HepG2 (cell line): ENCODE data around the gene CDC42BPG. TPM values are rescaled to one million over a fixed set of nuclear protein-coding genes. Genes with fewer than 3 reads are reported as not detected.
A peak's percentile ranks its signal among the peaks of the same experiment; 100 is the strongest.

Experiments
- CBX5 ChIP-seq: sonication (generic); formaldehyde crosslinking; IDR thresholded peaks from 2 replicates; pipeline ENCODE4 v1.4.0; 2020; ENCODE audit warnings: missing genetic modification reagents, borderline replicate concordance
- CCAR2 ChIP-seq: fragments of 200-400 bp; formaldehyde crosslinking; optimal IDR thresholded peaks from 2 replicates; pipeline ENCODE3; 2018; ENCODE audit warnings: low read depth, mild to moderate bottlenecking, low read length, moderate library complexity
- EP300 ChIP-seq, 3 experiments: sonication (generic) in 1 of 3; formaldehyde crosslinking in 1 of 3; IDR thresholded peaks; 2 replicates each; pipeline versions ENCODE4 v1.5.1 to v1.6.1; 2011 to 2020; ENCODE audit warnings: low read depth in 2 of 3, low read length in 2 of 3, borderline replicate concordance in 1 of 3, improper control_type of control experiment in 1 of 3, mild to moderate bottlenecking in 1 of 3, missing genetic modification reagents in 1 of 3, moderate library complexity in 1 of 3
- GATAD2A ChIP-seq: IDR thresholded peaks from 2 replicates; pipeline ENCODE4 v1.6.1; 2016
- HMG20A ChIP-seq: IDR thresholded peaks from 2 replicates; pipeline ENCODE4 v1.6.1; 2016; ENCODE audit warnings: borderline replicate concordance
- JUNB ChIP-seq: sonication (generic); formaldehyde crosslinking; IDR thresholded peaks from 2 replicates; pipeline ENCODE4 v1.8.0; 2022; ENCODE audit warnings: missing genetic modification reagents, mild to moderate bottlenecking, borderline replicate concordance
- KDM3A ChIP-seq: IDR thresholded peaks from 2 replicates; pipeline ENCODE4 v1.6.1; 2018; ENCODE audit warnings: low read depth, missing compliant biosample characterization
- MED1 ChIP-seq: sonication (generic); formaldehyde crosslinking; IDR thresholded peaks from 2 replicates; pipeline ENCODE4 v1.4.0; 2020; ENCODE audit warnings: missing genetic modification reagents
- NFKB2 ChIP-seq: sonication (generic); formaldehyde crosslinking; IDR thresholded peaks from 2 replicates; pipeline ENCODE4 v1.4.0; 2020; ENCODE audit warnings: missing genetic modification reagents, borderline replicate concordance
- NR2F2 ChIP-seq: IDR thresholded peaks from 2 replicates; pipeline ENCODE4 v1.6.1; 2012; ENCODE audit warnings: low read depth, inconsistent platforms, borderline replicate concordance
- RBM39 ChIP-seq: fragments of 200-400 bp; formaldehyde crosslinking; IDR thresholded peaks from one replicate; pipeline ENCODE4 v1.6.1; 2018; ENCODE audit warnings: antibody characterized with exemption, mild to moderate bottlenecking, low read depth, low read length; ENCODE audit not compliant: poor library complexity, severe bottlenecking
- SIN3A ChIP-seq: IDR thresholded peaks from 2 replicates; pipeline ENCODE4 v1.6.1; 2011; ENCODE audit warnings: low read depth, mild to moderate bottlenecking, control low read depth, low read length, borderline replicate concordance
- SOX5 ChIP-seq: IDR thresholded peaks from 2 replicates; pipeline ENCODE4 v1.6.1; 2016; ENCODE audit warnings: borderline replicate concordance
- THAP11 ChIP-seq: IDR thresholded peaks from 2 replicates; pipeline ENCODE4 v1.6.1; 2016; ENCODE audit warnings: missing biosample characterization, missing genetic modification reagents
- YEATS2 ChIP-seq: sonication (generic); formaldehyde crosslinking; IDR thresholded peaks from 2 replicates; pipeline ENCODE4 v1.4.0; 2020; ENCODE audit warnings: missing genetic modification reagents, borderline replicate concordance
- ZNF660 ChIP-seq: sonication (generic); formaldehyde crosslinking; IDR thresholded peaks from 2 replicates; pipeline ENCODE4 v1.5.1; 2020; ENCODE audit warnings: mild to moderate bottlenecking, low read depth, missing genetic modification reagents, borderline replicate concordance
- polyA plus RNA-seq, 8 experiments: library from polyadenylated mRNA; depleted of rRNA in 3 of 8; stranded (reverse) in 7 of 8; unstranded in 1 of 8; fragments of >200 nt; fragmentation: Illumina TruSeq in 4 of 8; extraction: Trizol in 4 of 8; gene quantifications; 2 replicates each; pipeline versions ENCODE4 v1.2.1 to v1.2.3, GENCODE V29; 2011 to 2016; ENCODE audit warnings: low read depth in 4 of 8, missing spikeins in 1 of 8, mixed read lengths in 1 of 8; ENCODE audit not compliant: insufficient read depth in 1 of 8
- total RNA-seq, 5 experiments: library from RNA; depleted of rRNA; stranded (reverse); fragments of >200 nt; fragmentation: Illumina TruSeq; extraction: Trizol; gene quantifications; 2 replicates each; pipeline ENCODE4 v1.2.3, GENCODE V29; 2016; ENCODE audit warnings: low read depth in 1 of 5
- TF ChIP-seq, protein P1 (sequence below): IDR thresholded peaks from 2 replicates; pipeline ENCODE4 v1.6.1; 2018; ENCODE audit warnings: missing genetic modification reagents, mild to moderate bottlenecking, missing compliant biosample characterization
- TF ChIP-seq, protein P2 (sequence below): sonication (generic); formaldehyde crosslinking; IDR thresholded peaks from 2 replicates; pipeline ENCODE4 v1.5.1; 2020; ENCODE audit warnings: mild to moderate bottlenecking, missing genetic modification reagents, moderate library complexity
- TF ChIP-seq, protein P3 (sequence below): sonication (generic); formaldehyde crosslinking; IDR thresholded peaks from 2 replicates; pipeline ENCODE4 v1.8.0; 2022; ENCODE audit warnings: missing genetic modification reagents, mild to moderate bottlenecking, moderate library complexity, borderline replicate concordance

The CDC42BPG gene
- total and polyA plus RNA-seq, 2 of the 13 experiments (the other 11 are each of a cell fraction or from before 2014, with no cell fraction given) = 0.55 to 1.4 TPM

DNA sequence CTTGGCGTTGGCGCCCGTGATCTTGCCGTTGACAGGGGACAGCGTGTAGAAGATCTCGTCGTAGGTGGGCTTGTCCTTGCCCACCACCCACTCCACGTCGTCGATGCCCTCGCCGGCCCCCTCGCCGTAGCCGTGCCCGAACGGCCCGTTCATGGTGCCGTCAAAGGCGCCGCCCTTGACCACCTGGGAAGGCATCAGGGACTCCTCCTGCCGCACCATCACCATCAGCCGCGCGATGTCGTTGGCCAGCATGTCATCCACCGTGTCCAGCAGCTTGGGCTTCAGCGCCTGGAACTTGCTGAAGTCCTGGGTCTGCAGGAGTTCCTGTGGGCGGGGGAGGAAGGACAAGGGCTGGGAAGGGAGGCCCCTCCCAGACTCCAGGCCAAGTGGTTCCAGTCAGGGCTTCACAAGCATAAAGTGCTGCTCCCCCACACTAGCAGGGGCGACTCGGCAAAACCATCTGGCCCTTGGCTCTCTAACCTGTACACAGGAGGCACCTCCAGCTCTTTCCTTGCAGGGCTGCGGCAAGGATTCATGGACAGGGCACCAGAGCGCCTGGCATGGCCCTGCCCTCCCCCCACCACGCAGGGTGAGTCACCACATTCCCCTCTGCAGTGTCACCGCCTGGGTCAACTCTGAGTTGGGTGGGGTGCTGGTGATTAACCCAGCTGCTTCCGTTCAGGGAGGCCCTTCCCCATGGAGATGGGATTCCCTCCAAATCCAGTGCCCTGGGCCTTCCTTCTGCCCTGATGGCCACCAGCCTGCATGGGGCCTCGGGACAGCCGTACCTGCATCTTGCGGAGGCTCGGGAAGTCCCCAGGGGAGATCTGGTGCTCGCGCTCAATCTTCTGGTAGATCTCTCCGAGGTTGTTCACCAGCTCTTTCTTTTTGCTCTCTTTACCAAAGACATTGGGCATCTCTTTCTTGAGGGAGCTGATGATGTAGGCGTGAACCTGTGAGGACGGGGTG is 10.4 kb upstream of the CDC42BPG start (continued):
- TF ChIP-seq, protein P1, sequence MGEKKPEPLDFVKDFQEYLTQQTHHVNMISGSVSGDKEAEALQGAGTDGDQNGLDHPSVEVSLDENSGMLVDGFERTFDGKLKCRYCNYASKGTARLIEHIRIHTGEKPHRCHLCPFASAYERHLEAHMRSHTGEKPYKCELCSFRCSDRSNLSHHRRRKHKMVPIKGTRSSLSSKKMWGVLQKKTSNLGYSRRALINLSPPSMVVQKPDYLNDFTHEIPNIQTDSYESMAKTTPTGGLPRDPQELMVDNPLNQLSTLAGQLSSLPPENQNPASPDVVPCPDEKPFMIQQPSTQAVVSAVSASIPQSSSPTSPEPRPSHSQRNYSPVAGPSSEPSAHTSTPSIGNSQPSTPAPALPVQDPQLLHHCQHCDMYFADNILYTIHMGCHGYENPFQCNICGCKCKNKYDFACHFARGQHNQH (CRISPR knock-in tag) = peak; percentile 40; the same call in 1 of the 2 replicates
- TF ChIP-seq CBX5 (CRISPR knock-in tag) (peak; percentile 43; the same call in 1 of the 2 replicates), NFKB2 (CRISPR knock-in tag) (no peak), SOX5 (CRISPR knock-in tag) (peak; percentile 47; the same call in 1 of the 2 replicates), SIN3A (0 out of 2 replicates have a peak, but pooled peaks have one; percentile 18), CCAR2 (no peak), KDM3A (CRISPR knock-in tag) (0 out of 2 replicates have a peak, but pooled peaks have one; percentile 59), JUNB (CRISPR knock-in tag) (peak; percentile 95), NR2F2 (no peak), ZNF660 (no peak), MED1 (CRISPR knock-in tag) (peak; percentile 58), YEATS2 (CRISPR knock-in tag) (peak; percentile 54; the same call in 1 of the 2 replicates), HMG20A (peak; percentile 36; the same call in 1 of the 2 replicates), THAP11 (CRISPR knock-in tag) (peak; percentile 55; the same call in 1 of the 2 replicates), EP300 (IDR thresholded peaks at IDR 0.05; ENCODE audit: low read depth in 2 of 2, low read length in 2 of 2) (peak in 1 of 2 experiments; percentile 62; a peak in 2 of 4 replicates), EP300 (CRISPR knock-in tag; IDR thresholded peaks at IDR 0.05; ENCODE audit: borderline replicate concordance) (peak; percentile 87), RBM39 (peak; percentile 53), GATAD2A (CRISPR knock-in tag) (peak; percentile 78)
- TF ChIP-seq, protein P2, sequence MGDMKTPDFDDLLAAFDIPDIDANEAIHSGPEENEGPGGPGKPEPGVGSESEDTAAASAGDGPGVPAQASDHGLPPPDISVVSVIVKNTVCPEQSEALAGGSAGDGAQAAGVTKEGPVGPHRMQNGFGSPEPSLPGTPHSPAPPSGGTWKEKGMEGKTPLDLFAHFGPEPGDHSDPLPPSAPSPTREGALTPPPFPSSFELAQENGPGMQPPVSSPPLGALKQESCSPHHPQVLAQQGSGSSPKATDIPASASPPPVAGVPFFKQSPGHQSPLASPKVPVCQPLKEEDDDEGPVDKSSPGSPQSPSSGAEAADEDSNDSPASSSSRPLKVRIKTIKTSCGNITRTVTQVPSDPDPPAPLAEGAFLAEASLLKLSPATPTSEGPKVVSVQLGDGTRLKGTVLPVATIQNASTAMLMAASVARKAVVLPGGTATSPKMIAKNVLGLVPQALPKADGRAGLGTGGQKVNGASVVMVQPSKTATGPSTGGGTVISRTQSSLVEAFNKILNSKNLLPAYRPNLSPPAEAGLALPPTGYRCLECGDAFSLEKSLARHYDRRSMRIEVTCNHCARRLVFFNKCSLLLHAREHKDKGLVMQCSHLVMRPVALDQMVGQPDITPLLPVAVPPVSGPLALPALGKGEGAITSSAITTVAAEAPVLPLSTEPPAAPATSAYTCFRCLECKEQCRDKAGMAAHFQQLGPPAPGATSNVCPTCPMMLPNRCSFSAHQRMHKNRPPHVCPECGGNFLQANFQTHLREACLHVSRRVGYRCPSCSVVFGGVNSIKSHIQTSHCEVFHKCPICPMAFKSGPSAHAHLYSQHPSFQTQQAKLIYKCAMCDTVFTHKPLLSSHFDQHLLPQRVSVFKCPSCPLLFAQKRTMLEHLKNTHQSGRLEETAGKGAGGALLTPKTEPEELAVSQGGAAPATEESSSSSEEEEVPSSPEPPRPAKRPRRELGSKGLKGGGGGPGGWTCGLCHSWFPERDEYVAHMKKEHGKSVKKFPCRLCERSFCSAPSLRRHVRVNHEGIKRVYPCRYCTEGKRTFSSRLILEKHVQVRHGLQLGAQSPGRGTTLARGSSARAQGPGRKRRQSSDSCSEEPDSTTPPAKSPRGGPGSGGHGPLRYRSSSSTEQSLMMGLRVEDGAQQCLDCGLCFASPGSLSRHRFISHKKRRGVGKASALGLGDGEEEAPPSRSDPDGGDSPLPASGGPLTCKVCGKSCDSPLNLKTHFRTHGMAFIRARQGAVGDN = peak; percentile 85
- TF ChIP-seq, protein P3, sequence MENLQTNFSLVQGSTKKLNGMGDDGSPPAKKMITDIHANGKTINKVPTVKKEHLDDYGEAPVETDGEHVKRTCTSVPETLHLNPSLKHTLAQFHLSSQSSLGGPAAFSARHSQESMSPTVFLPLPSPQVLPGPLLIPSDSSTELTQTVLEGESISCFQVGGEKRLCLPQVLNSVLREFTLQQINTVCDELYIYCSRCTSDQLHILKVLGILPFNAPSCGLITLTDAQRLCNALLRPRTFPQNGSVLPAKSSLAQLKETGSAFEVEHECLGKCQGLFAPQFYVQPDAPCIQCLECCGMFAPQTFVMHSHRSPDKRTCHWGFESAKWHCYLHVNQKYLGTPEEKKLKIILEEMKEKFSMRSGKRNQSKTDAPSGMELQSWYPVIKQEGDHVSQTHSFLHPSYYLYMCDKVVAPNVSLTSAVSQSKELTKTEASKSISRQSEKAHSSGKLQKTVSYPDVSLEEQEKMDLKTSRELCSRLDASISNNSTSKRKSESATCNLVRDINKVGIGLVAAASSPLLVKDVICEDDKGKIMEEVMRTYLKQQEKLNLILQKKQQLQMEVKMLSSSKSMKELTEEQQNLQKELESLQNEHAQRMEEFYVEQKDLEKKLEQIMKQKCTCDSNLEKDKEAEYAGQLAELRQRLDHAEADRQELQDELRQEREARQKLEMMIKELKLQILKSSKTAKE (CRISPR knock-in tag) = no peak; the same call in 1 of the 2 replicates
- TF ChIP-seq, all 625 proteins: peak for 82
